NCI-H2171 (cell line): ENCODE measurements around the gene CENPE.

Experiments used
- DNase-seq: peaks from one replicate; lab custom pipeline; 2025; lab: John Stamatoyannopoulos, UW

Gene CENPE

GRCh38 chr4:103075435-103075893, 122.7 kb downstream of the CENPE start:
- DNase-seq, result no peak

GRCh38 chr4:103074744-103075434, 123.3 kb downstream of the CENPE start:
- DNase-seq, result no peak

GRCh38 chr4:103073792-103074438, 124.2 kb downstream of the CENPE start:
- DNase-seq, result no peak

- no peak for DNase-seq
These were observed 130.1 kb downstream of the CENPE start for GRCh38 chr4:103067841-103068547.

- DNase-seq, result no peak
These were observed 137.5 kb downstream of the CENPE start for GRCh38 chr4:103060453-103061148.
